ENCODE measurements around the gene GUCY1A2. TPM values are rescaled to one million over a fixed set of nuclear protein-coding genes. Genes with fewer than 3 reads are reported as not detected.

GUCY1A2 gene
- total and polyA plus RNA-seq, 2 donors (not counting 1 experiment from before 2014, with no cell fraction given), result not detected

DNA sequence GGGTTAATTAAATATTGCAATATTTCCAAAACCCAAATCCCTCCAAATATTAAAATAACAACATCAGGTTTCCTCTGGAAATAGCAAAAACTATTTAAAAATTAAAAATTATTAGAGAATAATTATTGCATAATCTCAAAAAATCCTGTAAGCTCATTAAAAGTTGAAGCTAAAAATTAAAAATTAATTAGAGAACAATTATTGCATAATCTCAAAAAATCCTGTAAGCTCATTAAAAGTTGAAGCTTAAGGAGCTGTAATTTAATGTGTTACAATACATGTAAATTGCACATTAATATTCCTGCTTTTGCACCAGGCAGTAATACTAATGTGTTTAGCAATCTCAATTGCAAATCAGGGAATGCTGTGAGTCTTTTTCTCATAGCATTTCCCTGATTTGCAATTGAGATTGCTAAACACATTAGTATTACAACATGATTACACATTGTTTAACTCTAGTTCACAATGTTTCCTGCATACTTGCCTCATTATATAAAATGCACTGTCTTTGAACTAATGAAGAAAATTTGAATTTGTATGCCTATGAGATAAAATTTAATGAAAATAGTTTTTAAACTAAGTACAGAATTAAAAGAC is 247.7 kb downstream of the GUCY1A2 start:
- DNase-seq, result no peak
- Histone ChIP-seq H3K27me3 (replicated peaks in 1 of 4; ENCODE audit: control extremely low read depth in 1 of 4, control insufficient read depth in 3 of 4, insufficient read depth in 4 of 4, low read length in 3 of 4) (no peaks in the 10 kb centered on the region), H4K20me1 (ENCODE audit: control insufficient read depth, insufficient read depth, low read length, poor library complexity, severe bottlenecking) (no peaks in the 10 kb centered on the region), H3K36me3 (replicated peaks in 1 of 2; ENCODE audit: control extremely low read depth in 1 of 2, control insufficient read depth in 1 of 2, extremely low read depth in 1 of 2, insufficient read depth in 2 of 2, low read length in 1 of 2) (no peaks in the 10 kb centered on the region), H3K9me3 (ENCODE audit: control extremely low read depth in 1 of 3, control insufficient read depth in 2 of 3, insufficient read depth in 1 of 3, low read length in 2 of 3) (no peaks in the 10 kb centered on the region), H3K4me2 (replicated peaks; ENCODE audit: low read depth, low read length, poor library complexity, severe bottlenecking) (no peak overlapping the region), H3K9ac (ENCODE audit: low read length) (no peak overlapping the region), H3K4me1 (ENCODE audit: control insufficient read depth in 2 of 2, insufficient read depth in 2 of 2, low read length in 2 of 2) (no peaks in the 10 kb centered on the region), H3K27ac (ENCODE audit: low read length in 2 of 2) (no peak overlapping the region), H3K79me2 (ENCODE audit: control insufficient read depth, insufficient read depth, low read length) (no peaks in the 10 kb centered on the region), H3K4me3 (ENCODE audit: control extremely low read depth in 1 of 5, extremely low read depth in 1 of 5, insufficient read depth in 1 of 5, low read depth in 2 of 5, low read length in 4 of 5) (no peak overlapping the region), H2AFZ (ENCODE audit: insufficient read depth, low read depth, low read length, poor library complexity, severe bottlenecking) (no peak overlapping the region)
- POLR2A ChIA-PET, result no interaction called here
- no peaks in the 10 kb centered on the region for H3K27me3 Mint-ChIP-seq
- ATAC-seq (ENCODE audit: low read depth), result no peak
- no peaks in the 10 kb centered on the region for H3K4me1 Mint-ChIP-seq
- H3K27ac Mint-ChIP-seq, result no peak overlapping the region
- H3K9me3 Mint-ChIP-seq (ENCODE audit: insufficient read depth), result no peaks in the 10 kb centered on the region
- intact Hi-C loops (cut with micrococcal nuclease), result no loop called here
- no peak for TF ChIP-seq EZH2 (IDR thresholded peaks at IDR 0.05; ENCODE audit: borderline replicate concordance, insufficient read depth, low read depth, low read length, poor library complexity, severe bottlenecking)
- TF ChIP-seq, protein P1, sequence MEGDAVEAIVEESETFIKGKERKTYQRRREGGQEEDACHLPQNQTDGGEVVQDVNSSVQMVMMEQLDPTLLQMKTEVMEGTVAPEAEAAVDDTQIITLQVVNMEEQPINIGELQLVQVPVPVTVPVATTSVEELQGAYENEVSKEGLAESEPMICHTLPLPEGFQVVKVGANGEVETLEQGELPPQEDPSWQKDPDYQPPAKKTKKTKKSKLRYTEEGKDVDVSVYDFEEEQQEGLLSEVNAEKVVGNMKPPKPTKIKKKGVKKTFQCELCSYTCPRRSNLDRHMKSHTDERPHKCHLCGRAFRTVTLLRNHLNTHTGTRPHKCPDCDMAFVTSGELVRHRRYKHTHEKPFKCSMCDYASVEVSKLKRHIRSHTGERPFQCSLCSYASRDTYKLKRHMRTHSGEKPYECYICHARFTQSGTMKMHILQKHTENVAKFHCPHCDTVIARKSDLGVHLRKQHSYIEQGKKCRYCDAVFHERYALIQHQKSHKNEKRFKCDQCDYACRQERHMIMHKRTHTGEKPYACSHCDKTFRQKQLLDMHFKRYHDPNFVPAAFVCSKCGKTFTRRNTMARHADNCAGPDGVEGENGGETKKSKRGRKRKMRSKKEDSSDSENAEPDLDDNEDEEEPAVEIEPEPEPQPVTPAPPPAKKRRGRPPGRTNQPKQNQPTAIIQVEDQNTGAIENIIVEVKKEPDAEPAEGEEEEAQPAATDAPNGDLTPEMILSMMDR (IDR thresholded peaks at IDR 0.05), result no peak
- CTCF ChIA-PET, result no interaction called here
- H3K4me3 Mint-ChIP-seq, result no peak overlapping the region

DNA sequence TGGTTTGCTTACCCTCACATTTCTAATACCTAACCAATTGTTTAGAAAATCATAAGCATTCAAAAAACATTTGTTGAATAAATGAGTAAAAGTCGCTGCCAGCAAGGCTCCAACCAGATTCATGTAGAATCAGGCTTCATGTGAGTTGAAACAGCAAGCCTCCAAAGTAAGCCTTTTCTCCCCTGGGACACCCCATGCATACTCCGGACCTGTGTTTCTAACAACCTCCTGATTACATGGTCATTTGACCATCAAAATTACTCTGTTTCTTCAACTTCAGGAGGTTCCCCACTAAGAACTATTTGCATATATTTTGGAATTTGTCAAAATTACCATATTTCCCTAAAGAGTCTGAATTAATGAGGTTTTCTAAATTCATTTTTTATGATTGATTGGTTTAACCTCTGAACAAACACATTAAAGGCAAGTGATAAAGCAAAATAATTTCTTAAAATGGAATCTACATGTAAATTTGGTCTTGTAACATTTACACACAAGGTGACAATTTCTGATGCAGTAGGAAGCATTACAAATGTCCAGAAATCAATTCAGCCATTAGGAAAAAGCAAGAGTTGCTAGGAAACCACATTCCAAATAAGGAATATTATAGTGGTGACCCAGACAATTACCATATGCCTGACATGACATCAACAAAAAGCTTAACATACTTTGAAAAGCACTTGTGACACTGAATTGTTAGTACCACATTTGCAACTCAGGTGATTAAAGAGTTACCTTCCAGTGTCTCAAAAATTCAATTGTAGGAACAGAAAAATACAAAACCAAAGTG is 252.6 kb downstream of the GUCY1A2 start:
- Mint-ChIP-seq H3K9me3 (ENCODE audit: insufficient read depth) (no peaks in the 10 kb centered on the region), H3K4me1 (no peaks in the 10 kb centered on the region), H3K27ac (no peak overlapping the region), H3K27me3 (no peaks in the 10 kb centered on the region), H3K4me3 (no peak overlapping the region)
- H3K9ac ChIP-seq (ENCODE audit: low read length), result no peak overlapping the region
- H3K4me3 ChIP-seq (ENCODE audit: control extremely low read depth in 1 of 5, extremely low read depth in 1 of 5, insufficient read depth in 1 of 5, low read depth in 2 of 5, low read length in 4 of 5), result no peak overlapping the region
- ATAC-seq (ENCODE audit: low read depth) (no peak), DNase-seq (no peak)
- no peaks in the 10 kb centered on the region for H3K9me3 ChIP-seq (ENCODE audit: control extremely low read depth in 1 of 3, control insufficient read depth in 2 of 3, insufficient read depth in 1 of 3, low read length in 2 of 3)
- H3K4me2 ChIP-seq (replicated peaks; ENCODE audit: low read depth, low read length, poor library complexity, severe bottlenecking), result no peak overlapping the region
- ChIA-PET POLR2A (no interaction called here), CTCF (no interaction called here)
- TF ChIP-seq, protein P1 (IDR thresholded peaks at IDR 0.05), result no peak
- TF ChIP-seq EZH2 (IDR thresholded peaks at IDR 0.05; ENCODE audit: borderline replicate concordance, insufficient read depth, low read depth, low read length, poor library complexity, severe bottlenecking), result no peak
- intact Hi-C loops (cut with micrococcal nuclease), result no loop called here
- no peak overlapping the region for H3K27ac ChIP-seq (ENCODE audit: low read length in 2 of 2)
- H4K20me1 ChIP-seq (ENCODE audit: control insufficient read depth, insufficient read depth, low read length, poor library complexity, severe bottlenecking), result no peaks in the 10 kb centered on the region
- H2AFZ ChIP-seq (ENCODE audit: insufficient read depth, low read depth, low read length, poor library complexity, severe bottlenecking), result no peak overlapping the region
- no peaks in the 10 kb centered on the region for H3K36me3 ChIP-seq (replicated peaks in 1 of 2; ENCODE audit: control extremely low read depth in 1 of 2, control insufficient read depth in 1 of 2, extremely low read depth in 1 of 2, insufficient read depth in 2 of 2, low read length in 1 of 2)
- 40% methylated on average over 1 of the region's 2 CpGs for WGBS (ENCODE audit: insufficient coverage)
- no peaks in the 10 kb centered on the region for H3K4me1 ChIP-seq (ENCODE audit: control insufficient read depth in 2 of 2, insufficient read depth in 2 of 2, low read length in 2 of 2)
- H3K27me3 ChIP-seq (replicated peaks in 1 of 4; ENCODE audit: control extremely low read depth in 1 of 4, control insufficient read depth in 3 of 4, insufficient read depth in 4 of 4, low read length in 3 of 4), result no peaks in the 10 kb centered on the region
- H3K79me2 ChIP-seq (ENCODE audit: control insufficient read depth, insufficient read depth, low read length), result no peaks in the 10 kb centered on the region

Measured in B cell (primary cell).